A549 treated with DMSO at 1 μM for 4 hours (cell line): Measurements from ENCODE around the gene OTULIN. TPM values are rescaled to one million over a fixed set of nuclear protein-coding genes. Genes with fewer than 3 reads are reported as not detected.

Source experiments
- total RNA-seq: library from RNA; stranded (reverse); fragments of 200-300 nt; extraction: Qiagen RNA extraction; gene quantifications from 5 replicates; pipeline ENCODE4 v1.2.3, GENCODE V29; 2022; ENCODE audit warnings: low read depth

Gene OTULIN
- total RNA-seq, result 18.6 to 27.7 TPM (median 22.2 TPM) in 5 replicates

GRCh38 chr5:14664270-14665100, at the start of gene OTULIN:
Gene OTULIN (plus strand): TSS chr5:14664718. CDS start chr5:14664826, 108 bp downstream.

Other genes starting within 250 kb of the OTULIN start
- gene OTULINL, start 82.9 kb upstream of the OTULIN start, total RNA-seq, result 4.4 to 6.1 TPM (median 5.6 TPM) in 5 replicates
- gene ANKH, start 207.1 kb downstream of the OTULIN start, total RNA-seq, result 16.2 to 25.2 TPM (median 23.2 TPM) in 5 replicates